GM19452 (cell line): ENCODE data around the gene FBXW8.

Source experiments
- ATAC-seq: cut with Tn5 transposase; IDR thresholded peaks from one replicate; pipeline ENCODE4 v1.9.1; 2021; ENCODE audit not compliant: unreplicated experiment

FBXW8 gene

GRCh38 chr12:116990329-116990728 is 79.6 kb downstream of the FBXW8 start:
- no peak for ATAC-seq

GRCh38 chr12:116990971-116991966 is 80.5 kb downstream of the FBXW8 start:
- no peak for ATAC-seq

GRCh38 chr12:116996093-116996492 is 85.3 kb downstream of the FBXW8 start:
- no peak for ATAC-seq

- no peak for ATAC-seq
Observed at GRCh38 chr12:116996621-116997020, 85.9 kb downstream of the FBXW8 start.

GRCh38 chr12:116999066-116999465 is 88.3 kb downstream of the FBXW8 start:
- ATAC-seq, result no peak

- no peak for ATAC-seq
Observed at GRCh38 chr12:117000316-117000715, 89.6 kb downstream of the FBXW8 start.

GRCh38 chr12:117002051-117002817 is 91.5 kb downstream of the FBXW8 start:
- ATAC-seq, result no peak

- ATAC-seq, result no peak
Observed at GRCh38 chr12:117003883-117004404, 93.2 kb downstream of the FBXW8 start.

- ATAC-seq, result no peak
Observed at GRCh38 chr12:117005417-117006046, 94.8 kb downstream of the FBXW8 start.

GRCh38 chr12:117006333-117006732 is 95.6 kb downstream of the FBXW8 start:
- ATAC-seq, result no peak

GRCh38 chr12:117007577-117007976 is 96.8 kb downstream of the FBXW8 start:
- ATAC-seq, result no peak

- no peak for ATAC-seq
Observed at GRCh38 chr12:117009759-117010158, 99.0 kb downstream of the FBXW8 start.

GRCh38 chr12:117010693-117011451 is 100.1 kb downstream of the FBXW8 start:
- no peak for ATAC-seq

- ATAC-seq, result no peak
Observed at GRCh38 chr12:117011988-117012805, 101.4 kb downstream of the FBXW8 start.

- ATAC-seq, result no peak
Observed at GRCh38 chr12:117013726-117014125, 103.0 kb downstream of the FBXW8 start.

GRCh38 chr12:117014342-117014887 is 103.7 kb downstream of the FBXW8 start:
- ATAC-seq, result no peak

GRCh38 chr12:117015811-117016210 is 105.1 kb downstream of the FBXW8 start:
- ATAC-seq, result no peak

- no peak for ATAC-seq
Observed at GRCh38 chr12:117017807-117018206, 107.1 kb downstream of the FBXW8 start.

- ATAC-seq, result no peak
Observed at GRCh38 chr12:117018276-117018675, 107.5 kb downstream of the FBXW8 start.
